PC-3 (cell line): Measurements from ENCODE around the gene GFOD2.
"Not testable (repeated sequence)": the region's sequence is repeated elsewhere in the genome, so short reads cannot be mapped to it uniquely, and the experiment has no call there.

Experiments
- CTCF ChIP-seq: fragments of 300-600 bp; sonication (generic); conservative IDR thresholded peaks from 2 replicates; pipeline ENCODE4 v1.5.1; 2017; ENCODE audit warnings: antibody characterized with exemption, low read depth, mild to moderate bottlenecking, low read length
- EZH2 ChIP-seq: fragments of 300-600 bp; sonication (generic); IDR thresholded peaks from one replicate; pipeline ENCODE4 v1.6.1; 2017; ENCODE audit warnings: antibody characterized with exemption, mild to moderate bottlenecking, low read length; ENCODE audit not compliant: unreplicated experiment
- EZH2phosphoT487 ChIP-seq: fragments of 300-600 bp; sonication (generic); IDR thresholded peaks from 2 replicates; pipeline ENCODE4 v1.6.1; 2018; ENCODE audit warnings: mild to moderate bottlenecking, antibody characterized with exemption, low read length, borderline replicate concordance

- not testable (repeated sequence) for TF ChIP-seq CTCF, EZH2phosphoT487, EZH2
Observed at GRCh38 chr16:67751331-67751730, 32.2 kb upstream of the GFOD2 start.
